Naive B cell (primary cell): ENCODE data around the gene DEPDC1. TPM values are rescaled to one million over a fixed set of nuclear protein-coding genes. Genes with fewer than 3 reads are reported as not detected.

Experiments used
- ATAC-seq, 2 donors: fragments of 150-1000 bp; cut with Tn5 transposase; 2 replicates each; pipeline ENCODE4 v1.10.0; 2021; ENCODE audit warnings: low read depth in 2 of 2, mild to moderate bottlenecking in 2 of 2, moderate library complexity in 2 of 2
- DNase-seq: peaks from one replicate; pipeline ENCODE4 v3.0.0; 2022
- H3K27ac Mint-ChIP-seq, 6 donors: one replicate each; pipeline ENCODE4 v1.8.0; 2020 to 2022; ENCODE audit warnings: mild to moderate bottlenecking in 6 of 6, mixed read lengths in 6 of 6, moderate library complexity in 5 of 6, inconsistent platforms in 2 of 6
- H3K27me3 Mint-ChIP-seq, 3 donors: one replicate each; pipeline ENCODE4 v1.8.0; 2021 to 2022; ENCODE audit warnings: mixed read lengths in 3 of 3, mild to moderate bottlenecking in 1 of 3
- H3K36me3 Mint-ChIP-seq, 2 donors: one replicate each; pipeline ENCODE4 v1.8.0; 2020 to 2022; ENCODE audit warnings: mixed read lengths in 2 of 2, inconsistent platforms in 1 of 2, mild to moderate bottlenecking in 1 of 2
- H3K4me1 Mint-ChIP-seq, 3 donors: one replicate each; pipeline ENCODE4 v1.8.0; 2020 to 2022; ENCODE audit warnings: mixed read lengths in 3 of 3, inconsistent platforms in 1 of 3, mild to moderate bottlenecking in 1 of 3, moderate library complexity in 1 of 3
- H3K4me3 Mint-ChIP-seq, 8 donors: one replicate each; pipeline ENCODE4 v1.8.0; 2020 to 2022; ENCODE audit warnings: mild to moderate bottlenecking in 8 of 8, mixed read lengths in 8 of 8, moderate library complexity in 8 of 8, inconsistent platforms in 2 of 8
- H3K9me3 Mint-ChIP-seq, 7 donors: one replicate each; pipeline ENCODE4 v1.8.0; 2020 to 2022; ENCODE audit warnings: mixed read lengths in 7 of 7, mild to moderate bottlenecking in 5 of 7, inconsistent platforms in 2 of 7, moderate library complexity in 1 of 7
- polyA plus RNA-seq, 6 donors: library from polyadenylated mRNA; unstranded; fragments of 300-500 nt; fragmentation: Illumina TruSeq; gene quantifications; one replicate each; pipeline ENCODE4 v1.2.3, GENCODE V29; 2021; ENCODE audit warnings: low read depth in 6 of 6

Gene DEPDC1
- polyA plus RNA-seq, 6 donors from 2014 or later = not detected

DNA sequence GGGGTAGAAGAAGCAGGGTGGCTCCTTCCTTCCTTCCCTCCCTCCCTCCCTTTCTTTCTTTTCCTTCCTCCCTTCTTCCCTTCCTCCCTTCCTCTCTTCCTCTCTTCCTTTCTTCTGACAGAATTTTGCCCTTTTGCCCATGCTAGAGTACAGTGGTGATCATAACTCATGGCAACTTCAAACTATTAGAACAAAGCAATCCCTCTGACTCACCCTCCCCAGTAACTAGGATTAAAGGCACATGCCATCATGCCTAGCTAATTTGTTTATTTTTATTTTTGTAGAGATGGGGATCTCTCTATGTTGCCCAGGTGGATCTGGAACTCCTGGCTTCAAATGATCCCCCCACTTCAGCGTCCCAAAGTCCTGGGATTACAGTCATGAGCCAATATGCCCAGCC, 37.1 kb downstream of the DEPDC1 start:
- Mint-ChIP-seq H3K9me3 (peaks cover 8 to 15% (median 13%) of the 10 kb centered on the region in 7 donors), H3K4me3 (no peak overlapping the region), H3K27me3 (peaks cover 17 to 33% (median 22%) of the 10 kb centered on the region in 3 donors), H3K36me3 (peaks cover 5 to 14% of the 10 kb centered on the region in 2 donors), H3K27ac (no peak overlapping the region), H3K4me1 (no peaks in the 10 kb centered on the region)
- no peak for DNase-seq
- no peak for ATAC-seq

GRCh38 chr1:68459091-68459490, 37.8 kb downstream of the DEPDC1 start:
- DNase-seq (no peak), ATAC-seq (no peak)
- Mint-ChIP-seq H3K27me3 (peaks cover 12 to 27% (median 16%) of the 10 kb centered on the region in 3 donors), H3K4me3 (no peak overlapping the region), H3K9me3 (peaks cover 4 to 9% (median 6%) of the 10 kb centered on the region in 7 donors), H3K27ac (no peak overlapping the region), H3K4me1 (no peaks in the 10 kb centered on the region), H3K36me3 (peaks cover 5 to 8% of the 10 kb centered on the region in 2 donors)

DNA sequence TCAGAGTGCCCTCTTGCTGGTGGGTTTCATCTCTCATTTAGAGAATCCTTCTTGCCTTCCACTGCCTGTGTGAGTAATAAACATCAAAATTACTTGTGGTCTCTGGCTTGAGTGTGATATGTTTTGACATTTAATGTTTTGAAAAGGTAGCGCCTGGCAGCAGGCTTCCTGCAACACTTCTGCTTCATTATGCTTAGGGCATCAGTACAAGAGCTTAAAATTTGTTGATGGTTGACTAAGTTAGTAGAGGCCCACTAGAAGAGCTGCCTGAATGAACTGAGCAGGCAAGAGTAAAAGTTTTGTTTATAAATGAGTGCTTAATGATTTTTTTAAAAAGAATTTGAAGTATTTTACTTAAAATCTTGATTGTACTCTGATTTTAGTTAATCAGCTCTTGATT, 40.7 kb downstream of the DEPDC1 start:
- H3K36me3 Mint-ChIP-seq = no peaks in the 10 kb centered on the region
- ATAC-seq (no peak), DNase-seq (no peak)
- no peak overlapping the region for H3K4me3 Mint-ChIP-seq
- H3K27ac Mint-ChIP-seq = no peak overlapping the region
- peaks cover 5 to 27% (median 12%) of the 10 kb centered on the region in 3 donors for H3K27me3 Mint-ChIP-seq
- H3K4me1 Mint-ChIP-seq = no peaks in the 10 kb centered on the region
- H3K9me3 Mint-ChIP-seq = no peaks in the 10 kb centered on the region

DNA sequence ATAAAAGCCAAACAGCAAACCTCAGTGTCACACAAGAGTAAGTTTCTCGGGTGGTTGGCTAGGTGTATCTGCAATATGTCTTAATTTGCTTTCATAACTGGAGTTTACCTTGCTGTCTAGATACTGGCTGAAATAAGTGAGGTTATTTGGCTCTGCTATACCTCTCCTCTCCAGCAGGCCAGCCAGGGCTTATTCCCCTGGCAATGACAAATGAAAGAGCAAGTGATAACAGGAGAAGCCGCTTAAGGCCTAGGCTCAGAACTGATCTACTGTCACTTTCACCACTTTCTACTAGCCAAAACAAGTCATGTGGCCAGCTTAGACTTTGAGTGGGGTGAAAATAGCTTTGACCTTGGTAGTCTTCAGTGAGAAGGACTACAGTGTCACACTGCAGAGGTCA, 42.3 kb downstream of the DEPDC1 start:
- Mint-ChIP-seq H3K27me3 (peaks cover 0 to 21% (median 9%) of the 10 kb centered on the region in 3 donors), H3K9me3 (no peaks in the 10 kb centered on the region), H3K36me3 (no peaks in the 10 kb centered on the region), H3K4me3 (no peak overlapping the region), H3K27ac (no peak overlapping the region), H3K4me1 (no peaks in the 10 kb centered on the region)
- DNase-seq = no peak
- no peak for ATAC-seq

DNA sequence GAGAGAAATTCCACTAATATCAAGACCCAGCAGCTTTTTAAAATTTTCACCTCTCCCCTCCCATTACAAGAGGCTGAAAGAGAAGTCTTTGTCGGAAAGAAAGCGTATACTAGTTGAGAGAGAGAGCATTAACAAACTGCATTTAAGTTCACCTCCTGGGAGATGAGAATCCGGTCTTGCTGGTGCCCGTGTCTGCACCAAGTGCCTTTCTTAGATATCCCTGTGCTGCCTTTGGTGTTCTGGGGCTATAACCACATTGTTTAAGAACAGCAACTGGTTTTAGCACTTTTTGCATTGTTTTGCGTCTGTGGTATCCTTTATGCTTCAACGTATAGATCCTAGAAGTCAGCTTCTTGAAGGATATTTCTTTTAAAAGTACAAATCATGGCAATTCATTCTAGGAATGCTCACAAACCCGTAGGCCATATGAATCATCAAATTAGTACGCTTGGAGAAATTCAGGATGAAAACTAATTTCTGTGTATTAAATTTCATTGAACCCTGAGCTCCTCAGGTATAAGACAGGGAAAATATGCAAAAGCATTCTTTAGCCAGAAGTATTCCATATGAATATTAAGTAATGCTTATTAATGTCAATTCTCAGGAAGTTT, 43.7 kb downstream of the DEPDC1 start:
- peaks cover 4 to 19% (median 11%) of the 10 kb centered on the region in 3 donors for H3K27me3 Mint-ChIP-seq
- no peak overlapping the region for H3K27ac Mint-ChIP-seq
- no peaks in the 10 kb centered on the region for H3K36me3 Mint-ChIP-seq
- ATAC-seq = no peak
- H3K4me3 Mint-ChIP-seq = no peak overlapping the region
- no peaks in the 10 kb centered on the region for H3K4me1 Mint-ChIP-seq
- H3K9me3 Mint-ChIP-seq = no peaks in the 10 kb centered on the region
- no peak for DNase-seq

DNA sequence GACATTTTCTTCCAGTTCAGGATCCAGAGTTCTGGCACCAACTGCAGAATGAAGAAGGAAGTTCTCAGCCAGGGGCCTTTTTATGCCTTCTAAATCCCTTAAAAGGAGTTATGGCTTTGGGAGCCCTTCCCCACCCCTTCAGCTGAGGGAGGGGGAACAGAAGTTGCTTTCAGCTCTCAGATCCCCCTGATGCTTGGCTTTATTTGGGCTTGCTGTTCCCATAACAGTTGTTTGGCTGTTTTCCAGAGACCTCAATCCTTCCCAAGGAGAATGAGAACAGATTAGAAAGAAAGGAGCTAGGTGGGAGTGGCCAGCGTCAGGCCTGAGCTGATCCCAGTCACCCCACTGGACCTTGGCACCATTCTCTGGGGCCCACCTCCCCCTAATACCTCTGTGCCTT, 47.0 kb downstream of the DEPDC1 start, which contains the start of gene RPE65:
Gene RPE65, minus strand, starts transcription at position 54 of the 400 bp plus-strand sequence. Its CDS starts 49 bp downstream, at position 5.
- ATAC-seq (no peak), DNase-seq (no peak)
- Mint-ChIP-seq H3K4me3 (no peak within 1 kb of the TSS), H3K9me3 (no peaks in the 10 kb centered on the region), H3K4me1 (no peaks in the 10 kb centered on the region), H3K27ac (no peak within 1 kb of the TSS), H3K27me3 (peaks cover 4 to 12% (median 11%) of the 10 kb centered on the region in 3 donors), H3K36me3 (no peaks in the 10 kb centered on the region)

- Mint-ChIP-seq H3K36me3 (no peaks in the 10 kb centered on the region), H3K4me3 (no peak overlapping the region), H3K9me3 (no peaks in the 10 kb centered on the region), H3K27ac (no peak overlapping the region), H3K4me1 (no peaks in the 10 kb centered on the region), H3K27me3 (peaks cover 4 to 19% (median 15%) of the 10 kb centered on the region in 3 donors)
- DNase-seq (no peak), ATAC-seq (no peak)
These were observed 48.5 kb downstream of the DEPDC1 start for GRCh38 chr1:68448365-68448764.

DNA sequence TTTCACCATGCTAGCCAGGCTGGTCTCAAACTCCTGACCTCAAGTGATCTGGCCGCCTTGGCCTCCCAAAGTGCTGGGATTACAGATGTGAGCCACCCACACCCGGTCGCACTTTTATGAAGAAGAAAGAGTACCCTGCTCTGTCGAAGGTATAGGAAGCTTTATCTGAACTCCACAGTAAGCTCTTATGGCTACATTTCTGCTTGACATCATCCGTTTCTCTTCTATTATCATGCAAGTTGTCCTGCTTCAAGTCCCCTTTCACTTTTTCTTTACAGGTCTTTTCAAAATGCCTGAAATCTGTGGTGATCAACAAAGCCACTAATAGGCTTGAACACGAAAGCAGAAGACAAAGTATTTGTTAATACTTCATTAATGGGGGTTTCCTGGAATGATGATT, 51.2 kb downstream of the DEPDC1 start:
- Mint-ChIP-seq H3K36me3 (no peaks in the 10 kb centered on the region), H3K27me3 (peaks cover 14 to 26% (median 20%) of the 10 kb centered on the region in 3 donors), H3K9me3 (no peaks in the 10 kb centered on the region)

DNA sequence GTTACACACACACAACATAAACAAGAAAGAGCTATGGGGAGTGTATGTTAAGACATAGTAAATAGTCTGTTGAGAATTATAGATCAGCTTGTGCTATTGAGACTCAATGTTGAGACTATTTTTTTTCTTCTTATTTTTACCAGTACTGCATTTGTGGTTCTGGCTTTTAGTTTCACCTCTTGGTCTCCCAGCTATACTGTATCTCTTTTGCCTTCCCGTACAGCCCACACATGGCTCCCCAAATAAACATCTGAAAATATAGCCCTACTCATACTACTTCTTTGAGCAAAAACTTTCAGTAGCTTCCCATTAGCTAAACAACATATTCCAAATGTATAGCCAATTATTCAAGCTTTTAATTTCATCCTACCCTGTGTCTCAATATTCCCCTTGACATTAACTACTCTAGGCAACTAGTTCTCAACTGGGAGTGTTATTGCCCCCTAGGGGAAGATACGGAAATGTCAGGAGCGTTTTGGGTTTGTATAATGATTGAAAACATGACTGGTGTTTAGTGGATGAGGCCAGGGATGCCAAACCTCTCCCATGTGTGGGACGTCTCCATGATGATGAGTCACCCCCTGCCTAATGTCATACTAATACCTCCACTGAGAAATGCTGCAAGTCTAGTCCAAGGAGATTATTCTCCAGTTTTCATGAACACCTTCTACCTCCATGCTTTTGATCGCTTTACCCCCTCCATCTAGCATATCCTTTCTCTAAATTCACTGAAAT, 53.9 kb downstream of the DEPDC1 start:
- Mint-ChIP-seq H3K4me1 (peaks cover 3 to 5% (median 4%) of the 10 kb centered on the region in 3 donors), H3K27me3 (peaks cover 10 to 16% (median 14%) of the 10 kb centered on the region in 3 donors), H3K4me3 (no peak overlapping the region), H3K27ac (peak overlapping the region in 1 of 6 donors; percentile 58), H3K36me3 (no peaks in the 10 kb centered on the region), H3K9me3 (no peaks in the 10 kb centered on the region)
- peak; percentile 17 for DNase-seq
- peak in 1 of 2 donors; percentile 40 for ATAC-seq

More for the DNA sequence above, 51.2 kb downstream of the DEPDC1 start:
- no peak for DNase-seq
- H3K4me1 Mint-ChIP-seq = no peaks in the 10 kb centered on the region
- H3K4me3 Mint-ChIP-seq = no peak overlapping the region
- ATAC-seq = no peak
- H3K27ac Mint-ChIP-seq = peak overlapping the region in 1 of 6 donors; percentile 55

DNA sequence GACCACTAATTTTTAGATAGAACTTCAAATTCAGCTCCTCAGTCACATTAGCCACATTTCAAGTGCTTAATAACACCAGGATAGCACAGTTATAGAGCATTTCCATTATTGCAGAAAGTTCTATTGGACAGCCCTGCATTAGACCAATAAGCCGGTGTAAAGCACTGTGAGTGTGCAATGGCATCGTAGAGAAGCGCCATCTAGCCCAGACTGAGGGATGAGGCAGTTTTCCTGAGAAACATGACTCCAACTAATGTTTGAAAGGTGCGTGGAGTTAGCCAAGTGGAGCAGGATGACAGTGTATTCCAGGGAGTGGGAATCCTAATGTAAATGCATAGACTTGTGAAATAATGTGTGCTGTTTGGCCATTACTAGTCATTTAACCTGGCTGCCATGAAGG, 54.9 kb downstream of the DEPDC1 start:
- Mint-ChIP-seq H3K9me3 (no peaks in the 10 kb centered on the region), H3K36me3 (no peaks in the 10 kb centered on the region), H3K4me3 (peak overlapping the region in 1 of 8 donors; percentile 48), H3K27ac (no peak overlapping the region), H3K27me3 (peaks cover 14 to 19% (median 16%) of the 10 kb centered on the region in 3 donors), H3K4me1 (peaks cover 3 to 5% (median 4%) of the 10 kb centered on the region in 3 donors)
- DNase-seq = no peak
- no peak for ATAC-seq

- peaks cover 3 to 5% (median 4%) of the 10 kb centered on the region in 3 donors for H3K4me1 Mint-ChIP-seq
- DNase-seq (no peak), ATAC-seq (no peak)
- peaks cover 6 to 23% (median 14%) of the 10 kb centered on the region in 3 donors for H3K27me3 Mint-ChIP-seq
- H3K27ac Mint-ChIP-seq = no peak overlapping the region
- H3K36me3 Mint-ChIP-seq = no peaks in the 10 kb centered on the region
- no peaks in the 10 kb centered on the region for H3K9me3 Mint-ChIP-seq
- peak overlapping the region in 1 of 8 donors; percentile 43 for H3K4me3 Mint-ChIP-seq
These were observed 58.6 kb downstream of the DEPDC1 start for GRCh38 chr1:68438310-68438709.

GRCh38 chr1:68433395-68433794, 63.5 kb downstream of the DEPDC1 start:
- H3K4me1 Mint-ChIP-seq = peaks cover under 1% of the 10 kb centered on the region in 3 donors
- no peaks in the 10 kb centered on the region for H3K36me3 Mint-ChIP-seq
- DNase-seq (no peak), ATAC-seq (no peak)
- H3K4me3 Mint-ChIP-seq = no peak overlapping the region
- no peak overlapping the region for H3K27ac Mint-ChIP-seq
- H3K27me3 Mint-ChIP-seq = peaks cover 0 to 9% (median 9%) of the 10 kb centered on the region in 3 donors
- H3K9me3 Mint-ChIP-seq = no peaks in the 10 kb centered on the region

- no peak for ATAC-seq
- no peak for DNase-seq
- H3K36me3 Mint-ChIP-seq = no peaks in the 10 kb centered on the region
- H3K9me3 Mint-ChIP-seq = no peaks in the 10 kb centered on the region
- H3K4me3 Mint-ChIP-seq = no peak overlapping the region
- peaks cover 0 to 8% (median 3%) of the 10 kb centered on the region in 3 donors for H3K27me3 Mint-ChIP-seq
- H3K4me1 Mint-ChIP-seq = no peaks in the 10 kb centered on the region
- no peak overlapping the region for H3K27ac Mint-ChIP-seq
These were observed 65.8 kb downstream of the DEPDC1 start for GRCh38 chr1:68431076-68431475.
